Liver (tissue), 3 donors: ENCODE results near the gene EBF4.

Experiments
- EGR1 ChIP-seq, 2 donors: IDR thresholded peaks; 2 replicates each; pipeline ENCODE4 v1.6.1; 2016 to 2018; ENCODE audit warnings: antibody characterized with exemption in 2 of 2, low read depth in 2 of 2
- HNF4A ChIP-seq, 2 donors: conservative IDR thresholded peaks; 2 replicates each; pipeline ENCODE4 v1.6.1; 2016; ENCODE audit warnings: antibody characterized with exemption in 2 of 2, mild to moderate bottlenecking in 2 of 2
- JUND ChIP-seq, 2 donors: IDR thresholded peaks; 2 replicates each; pipeline ENCODE4 v1.6.1; 2016; ENCODE audit warnings: antibody characterized with exemption in 2 of 2
- RAD21 ChIP-seq, 2 donors: IDR thresholded peaks; 2 replicates each; pipeline ENCODE4 v1.6.1; 2016; ENCODE audit warnings: antibody characterized with exemption in 2 of 2, mild to moderate bottlenecking in 2 of 2
- SP1 ChIP-seq: IDR thresholded peaks from 2 replicates; pipeline ENCODE4 v1.6.1; 2018; ENCODE audit warnings: antibody characterized with exemption, mild to moderate bottlenecking
- TAF1 ChIP-seq: conservative IDR thresholded peaks from 2 replicates; pipeline ENCODE4 v1.6.1; 2016; ENCODE audit warnings: antibody characterized with exemption, mild to moderate bottlenecking
- YY1 ChIP-seq: IDR thresholded peaks from 2 replicates; pipeline ENCODE4 v1.6.1; 2016; ENCODE audit warnings: antibody characterized with exemption, mild to moderate bottlenecking
- TF ChIP-seq, protein P1 (sequence below): fragments of 150-350 bp; IDR thresholded peaks from 2 replicates; pipeline ENCODE4 v1.5.1; 2017; ENCODE audit warnings: improper control_type of control experiment, low read depth, low read length; ENCODE audit not compliant: missing input control
- TF ChIP-seq, protein P2 (sequence below): IDR thresholded peaks from 2 replicates; pipeline ENCODE4 v1.6.1; 2016; ENCODE audit warnings: antibody characterized with exemption
- TF ChIP-seq, protein P3 (sequence below): IDR thresholded peaks from 2 replicates; pipeline ENCODE4 v1.6.1; 2016; ENCODE audit warnings: antibody characterized with exemption
- TF ChIP-seq, protein P4 (sequence below): IDR thresholded peaks from 2 replicates; pipeline ENCODE4 v1.6.1; 2016; ENCODE audit warnings: antibody characterized with exemption
- donor health status: healthy.
- donor health status: healthy.

DNA sequence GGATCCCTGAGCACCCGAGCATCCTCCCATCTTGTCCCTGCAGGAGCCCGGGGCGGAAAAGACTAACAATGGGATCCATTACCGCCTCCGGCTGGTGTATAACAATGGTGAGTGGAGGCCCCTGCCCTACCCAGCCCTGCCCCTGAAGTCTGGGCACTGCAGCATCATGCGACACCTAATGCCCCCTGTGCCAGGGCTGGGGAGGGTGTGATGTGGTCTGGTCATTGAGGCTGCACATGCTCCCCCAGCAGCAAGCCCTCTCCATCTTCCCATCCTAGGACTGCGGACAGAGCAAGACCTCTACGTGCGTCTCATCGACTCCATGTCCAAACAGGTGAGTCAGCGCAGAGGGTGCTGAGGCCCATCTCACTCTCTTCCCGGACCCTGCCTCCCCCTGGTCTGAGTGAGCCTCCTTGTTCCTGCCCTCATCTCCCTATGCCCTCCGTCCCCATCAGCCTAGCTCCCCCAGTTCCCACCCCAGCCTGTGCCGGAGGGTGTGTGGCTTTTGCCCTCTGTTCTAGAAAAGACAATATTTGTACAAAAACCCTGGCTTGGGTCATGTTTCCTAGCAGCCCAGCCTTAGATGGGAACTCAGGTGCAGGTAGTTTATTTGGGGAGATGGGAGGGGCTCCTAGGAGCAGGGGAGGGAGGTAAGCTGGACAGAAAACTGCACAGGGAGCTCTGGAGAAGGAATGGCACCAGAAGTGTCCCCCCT is 13.5 kb downstream of the EBF4 start:
- TF ChIP-seq, protein P1, sequence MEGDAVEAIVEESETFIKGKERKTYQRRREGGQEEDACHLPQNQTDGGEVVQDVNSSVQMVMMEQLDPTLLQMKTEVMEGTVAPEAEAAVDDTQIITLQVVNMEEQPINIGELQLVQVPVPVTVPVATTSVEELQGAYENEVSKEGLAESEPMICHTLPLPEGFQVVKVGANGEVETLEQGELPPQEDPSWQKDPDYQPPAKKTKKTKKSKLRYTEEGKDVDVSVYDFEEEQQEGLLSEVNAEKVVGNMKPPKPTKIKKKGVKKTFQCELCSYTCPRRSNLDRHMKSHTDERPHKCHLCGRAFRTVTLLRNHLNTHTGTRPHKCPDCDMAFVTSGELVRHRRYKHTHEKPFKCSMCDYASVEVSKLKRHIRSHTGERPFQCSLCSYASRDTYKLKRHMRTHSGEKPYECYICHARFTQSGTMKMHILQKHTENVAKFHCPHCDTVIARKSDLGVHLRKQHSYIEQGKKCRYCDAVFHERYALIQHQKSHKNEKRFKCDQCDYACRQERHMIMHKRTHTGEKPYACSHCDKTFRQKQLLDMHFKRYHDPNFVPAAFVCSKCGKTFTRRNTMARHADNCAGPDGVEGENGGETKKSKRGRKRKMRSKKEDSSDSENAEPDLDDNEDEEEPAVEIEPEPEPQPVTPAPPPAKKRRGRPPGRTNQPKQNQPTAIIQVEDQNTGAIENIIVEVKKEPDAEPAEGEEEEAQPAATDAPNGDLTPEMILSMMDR, result no peak
- TF ChIP-seq, protein P2, sequence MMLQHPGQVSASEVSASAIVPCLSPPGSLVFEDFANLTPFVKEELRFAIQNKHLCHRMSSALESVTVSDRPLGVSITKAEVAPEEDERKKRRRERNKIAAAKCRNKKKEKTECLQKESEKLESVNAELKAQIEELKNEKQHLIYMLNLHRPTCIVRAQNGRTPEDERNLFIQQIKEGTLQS, result no peak
- TF ChIP-seq TAF1, result no peak
- TF ChIP-seq JUND (IDR thresholded peaks at IDR 0.05), result no peak
- TF ChIP-seq, protein P3, sequence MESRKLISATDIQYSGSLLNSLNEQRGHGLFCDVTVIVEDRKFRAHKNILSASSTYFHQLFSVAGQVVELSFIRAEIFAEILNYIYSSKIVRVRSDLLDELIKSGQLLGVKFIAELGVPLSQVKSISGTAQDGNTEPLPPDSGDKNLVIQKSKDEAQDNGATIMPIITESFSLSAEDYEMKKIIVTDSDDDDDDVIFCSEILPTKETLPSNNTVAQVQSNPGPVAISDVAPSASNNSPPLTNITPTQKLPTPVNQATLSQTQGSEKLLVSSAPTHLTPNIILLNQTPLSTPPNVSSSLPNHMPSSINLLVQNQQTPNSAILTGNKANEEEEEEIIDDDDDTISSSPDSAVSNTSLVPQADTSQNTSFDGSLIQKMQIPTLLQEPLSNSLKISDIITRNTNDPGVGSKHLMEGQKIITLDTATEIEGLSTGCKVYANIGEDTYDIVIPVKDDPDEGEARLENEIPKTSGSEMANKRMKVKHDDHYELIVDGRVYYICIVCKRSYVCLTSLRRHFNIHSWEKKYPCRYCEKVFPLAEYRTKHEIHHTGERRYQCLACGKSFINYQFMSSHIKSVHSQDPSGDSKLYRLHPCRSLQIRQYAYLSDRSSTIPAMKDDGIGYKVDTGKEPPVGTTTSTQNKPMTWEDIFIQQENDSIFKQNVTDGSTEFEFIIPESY, result no peak
- no peak for TF ChIP-seq YY1
- no peak for TF ChIP-seq RAD21 (IDR thresholded peaks at IDR 0.05)
- no peak for TF ChIP-seq EGR1 (IDR thresholded peaks at IDR 0.05; ENCODE audit: low read depth in 2 of 2)
- no peak for TF ChIP-seq HNF4A (conservative IDR thresholded peaks at IDR 0.05)
- TF ChIP-seq SP1, result no peak
- TF ChIP-seq, protein P4, sequence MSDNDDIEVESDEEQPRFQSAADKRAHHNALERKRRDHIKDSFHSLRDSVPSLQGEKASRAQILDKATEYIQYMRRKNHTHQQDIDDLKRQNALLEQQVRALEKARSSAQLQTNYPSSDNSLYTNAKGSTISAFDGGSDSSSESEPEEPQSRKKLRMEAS, result no peak
